ENCODE data around the gene SAPCD2. TPM values are rescaled to one million over a fixed set of nuclear protein-coding genes. Genes with fewer than 3 reads are reported as not detected.

Gene SAPCD2
- total and polyA plus RNA-seq, 9 of the 15 experiments (the other 6 are each of a cell fraction or from before 2014, with no cell fraction given), result 3.4 to 91.8 (median 18.8) TPM

DNA sequence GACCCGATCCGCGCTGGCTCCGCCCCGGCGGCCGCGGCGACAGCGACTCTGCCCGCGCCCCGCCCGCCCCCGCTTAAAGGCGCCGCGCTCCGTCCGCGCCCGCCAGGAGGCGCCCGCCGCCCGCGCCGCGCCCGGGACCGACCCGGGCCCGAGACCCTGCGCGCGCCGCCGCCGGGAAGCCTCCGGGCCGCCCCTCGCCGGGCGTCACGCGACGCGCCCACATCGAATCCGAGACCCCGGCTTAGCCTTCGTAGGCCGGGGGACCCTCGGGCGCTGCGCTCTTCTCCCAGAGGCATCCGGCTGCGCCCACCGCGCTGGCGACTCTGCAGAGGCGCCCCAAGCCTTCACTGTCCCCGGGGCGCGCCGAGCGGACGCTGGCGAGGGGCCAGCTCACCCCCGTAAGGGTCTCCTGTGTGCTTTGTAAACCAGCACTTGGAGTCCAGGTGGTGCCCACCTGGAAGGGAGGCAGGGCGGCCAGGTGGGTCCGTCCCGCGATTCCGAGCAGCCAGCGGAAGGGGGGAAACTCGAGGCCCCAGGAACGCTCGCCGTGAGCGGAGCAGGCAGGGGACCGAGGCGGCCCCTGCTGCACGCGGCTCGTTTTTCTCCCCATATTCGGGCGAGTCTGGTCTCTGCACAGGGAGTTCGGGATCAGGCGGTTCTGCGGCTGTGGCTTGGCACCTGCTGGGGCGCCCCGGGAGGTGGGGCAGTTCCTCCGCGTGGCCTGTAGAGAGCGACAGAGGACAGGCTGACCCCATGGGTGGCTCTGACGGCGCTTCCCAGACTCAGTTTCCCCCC lies 41.9 kb downstream of the SAPCD2 start (continued):
- TF ChIP-seq, protein P1, sequence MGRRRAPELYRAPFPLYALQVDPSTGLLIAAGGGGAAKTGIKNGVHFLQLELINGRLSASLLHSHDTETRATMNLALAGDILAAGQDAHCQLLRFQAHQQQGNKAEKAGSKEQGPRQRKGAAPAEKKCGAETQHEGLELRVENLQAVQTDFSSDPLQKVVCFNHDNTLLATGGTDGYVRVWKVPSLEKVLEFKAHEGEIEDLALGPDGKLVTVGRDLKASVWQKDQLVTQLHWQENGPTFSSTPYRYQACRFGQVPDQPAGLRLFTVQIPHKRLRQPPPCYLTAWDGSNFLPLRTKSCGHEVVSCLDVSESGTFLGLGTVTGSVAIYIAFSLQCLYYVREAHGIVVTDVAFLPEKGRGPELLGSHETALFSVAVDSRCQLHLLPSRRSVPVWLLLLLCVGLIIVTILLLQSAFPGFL (CRISPR knock-in tag; IDR thresholded peaks at IDR 0.05), result no peak
- no peak for TF ChIP-seq ZNF175 (CRISPR knock-in tag; IDR thresholded peaks at IDR 0.05; ENCODE audit: low read depth)
- no peak for TF ChIP-seq SIN3B (IDR thresholded peaks at IDR 0.05; ENCODE audit: low read depth)
- TF ChIP-seq, protein P2, sequence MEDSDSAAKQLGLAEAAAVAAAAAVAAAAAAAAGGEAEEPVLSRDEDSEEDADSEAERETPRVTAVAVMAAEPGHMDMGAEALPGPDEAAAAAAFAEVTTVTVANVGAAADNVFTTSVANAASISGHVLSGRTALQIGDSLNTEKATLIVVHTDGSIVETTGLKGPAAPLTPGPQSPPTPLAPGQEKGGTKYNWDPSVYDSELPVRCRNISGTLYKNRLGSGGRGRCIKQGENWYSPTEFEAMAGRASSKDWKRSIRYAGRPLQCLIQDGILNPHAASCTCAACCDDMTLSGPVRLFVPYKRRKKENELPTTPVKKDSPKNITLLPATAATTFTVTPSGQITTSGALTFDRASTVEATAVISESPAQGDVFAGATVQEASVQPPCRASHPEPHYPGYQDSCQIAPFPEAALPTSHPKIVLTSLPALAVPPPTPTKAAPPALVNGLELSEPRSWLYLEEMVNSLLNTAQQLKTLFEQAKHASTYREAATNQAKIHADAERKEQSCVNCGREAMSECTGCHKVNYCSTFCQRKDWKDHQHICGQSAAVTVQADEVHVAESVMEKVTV (CRISPR knock-in tag; IDR thresholded peaks at IDR 0.05), result no peak
- TF ChIP-seq KHSRP (IDR thresholded peaks at IDR 0.05), result no peak
- no peak for TF ChIP-seq SRSF3 (IDR thresholded peaks at IDR 0.05; ENCODE audit: insufficient read depth, low read length)
- TF ChIP-seq CHCHD3 (CRISPR knock-in tag; IDR thresholded peaks at IDR 0.05), result no peak
- no peak for TF ChIP-seq NFYB (IDR thresholded peaks at IDR 0.05; ENCODE audit: extremely low read depth, insufficient read length)
- TF ChIP-seq NR2F6 (CRISPR knock-in tag; IDR thresholded peaks at IDR 0.05), result no peak
- no peak for TF ChIP-seq ZNF644 (tag; IDR thresholded peaks at IDR 0.05; ENCODE audit: low read depth)
- TF ChIP-seq HDAC6 (IDR thresholded peaks at IDR 0.05; ENCODE audit: low read depth, low read length), result no peak
- TF ChIP-seq PCBP1 (IDR thresholded peaks at IDR 0.05; ENCODE audit: low read depth, low read length, poor library complexity, severe bottlenecking), result no peak
- TF ChIP-seq YBX1 (IDR thresholded peaks at IDR 0.05), result no peak
- no peak for TF ChIP-seq ETV1 (tag; conservative IDR thresholded peaks at IDR 0.05; ENCODE audit: low read depth)
- peak in 1 of 2 experiments; percentile 39; a peak in 2 of 4 replicates for TF ChIP-seq RAD21 (CRISPR knock-in tag; conservative IDR thresholded peaks at IDR 0.05 in 1 of 2, IDR thresholded peaks at IDR 0.05 in 1 of 2)
- no peak for TF ChIP-seq ZNF79 (CRISPR knock-in tag; IDR thresholded peaks at IDR 0.05; ENCODE audit: low read depth)
- no peak for TF ChIP-seq MYNN (IDR thresholded peaks at IDR 0.05)
- no peak; the same call in 1 of the 2 replicates for TF ChIP-seq MYNN (CRISPR knock-in tag; IDR thresholded peaks at IDR 0.05)
- TF ChIP-seq TOE1 (IDR thresholded peaks at IDR 0.05; ENCODE audit: borderline replicate concordance), result no peak
- TF ChIP-seq TOE1 (CRISPR knock-in tag; IDR thresholded peaks at IDR 0.05; ENCODE audit: borderline replicate concordance, low read depth), result 0 out of 2 replicates have a peak, but pooled peaks have one; percentile 60
- TF ChIP-seq, protein P3, sequence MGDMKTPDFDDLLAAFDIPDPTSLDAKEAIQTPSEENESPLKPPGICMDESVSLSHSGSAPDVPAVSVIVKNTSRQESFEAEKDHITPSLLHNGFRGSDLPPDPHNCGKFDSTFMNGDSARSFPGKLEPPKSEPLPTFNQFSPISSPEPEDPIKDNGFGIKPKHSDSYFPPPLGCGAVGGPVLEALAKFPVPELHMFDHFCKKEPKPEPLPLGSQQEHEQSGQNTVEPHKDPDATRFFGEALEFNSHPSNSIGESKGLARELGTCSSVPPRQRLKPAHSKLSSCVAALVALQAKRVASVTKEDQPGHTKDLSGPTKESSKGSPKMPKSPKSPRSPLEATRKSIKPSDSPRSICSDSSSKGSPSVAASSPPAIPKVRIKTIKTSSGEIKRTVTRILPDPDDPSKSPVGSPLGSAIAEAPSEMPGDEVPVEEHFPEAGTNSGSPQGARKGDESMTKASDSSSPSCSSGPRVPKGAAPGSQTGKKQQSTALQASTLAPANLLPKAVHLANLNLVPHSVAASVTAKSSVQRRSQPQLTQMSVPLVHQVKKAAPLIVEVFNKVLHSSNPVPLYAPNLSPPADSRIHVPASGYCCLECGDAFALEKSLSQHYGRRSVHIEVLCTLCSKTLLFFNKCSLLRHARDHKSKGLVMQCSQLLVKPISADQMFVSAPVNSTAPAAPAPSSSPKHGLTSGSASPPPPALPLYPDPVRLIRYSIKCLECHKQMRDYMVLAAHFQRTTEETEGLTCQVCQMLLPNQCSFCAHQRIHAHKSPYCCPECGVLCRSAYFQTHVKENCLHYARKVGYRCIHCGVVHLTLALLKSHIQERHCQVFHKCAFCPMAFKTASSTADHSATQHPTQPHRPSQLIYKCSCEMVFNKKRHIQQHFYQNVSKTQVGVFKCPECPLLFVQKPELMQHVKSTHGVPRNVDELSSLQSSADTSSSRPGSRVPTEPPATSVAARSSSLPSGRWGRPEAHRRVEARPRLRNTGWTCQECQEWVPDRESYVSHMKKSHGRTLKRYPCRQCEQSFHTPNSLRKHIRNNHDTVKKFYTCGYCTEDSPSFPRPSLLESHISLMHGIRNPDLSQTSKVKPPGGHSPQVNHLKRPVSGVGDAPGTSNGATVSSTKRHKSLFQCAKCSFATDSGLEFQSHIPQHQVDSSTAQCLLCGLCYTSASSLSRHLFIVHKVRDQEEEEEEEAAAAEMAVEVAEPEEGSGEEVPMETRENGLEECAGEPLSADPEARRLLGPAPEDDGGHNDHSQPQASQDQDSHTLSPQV (IDR thresholded peaks at IDR 0.05), result no peak

Data from K562 (cell line).